Limb (tissue), 2 donors: ENCODE measurements around the gene VAPB.

ENCODE experiments used
- DNase-seq, 2 donors: peaks; one replicate each; pipeline ENCODE4 v3.0.0-alpha.2; 2016; ENCODE audit errors: extremely low spot score in 2 of 2

VAPB gene

DNA sequence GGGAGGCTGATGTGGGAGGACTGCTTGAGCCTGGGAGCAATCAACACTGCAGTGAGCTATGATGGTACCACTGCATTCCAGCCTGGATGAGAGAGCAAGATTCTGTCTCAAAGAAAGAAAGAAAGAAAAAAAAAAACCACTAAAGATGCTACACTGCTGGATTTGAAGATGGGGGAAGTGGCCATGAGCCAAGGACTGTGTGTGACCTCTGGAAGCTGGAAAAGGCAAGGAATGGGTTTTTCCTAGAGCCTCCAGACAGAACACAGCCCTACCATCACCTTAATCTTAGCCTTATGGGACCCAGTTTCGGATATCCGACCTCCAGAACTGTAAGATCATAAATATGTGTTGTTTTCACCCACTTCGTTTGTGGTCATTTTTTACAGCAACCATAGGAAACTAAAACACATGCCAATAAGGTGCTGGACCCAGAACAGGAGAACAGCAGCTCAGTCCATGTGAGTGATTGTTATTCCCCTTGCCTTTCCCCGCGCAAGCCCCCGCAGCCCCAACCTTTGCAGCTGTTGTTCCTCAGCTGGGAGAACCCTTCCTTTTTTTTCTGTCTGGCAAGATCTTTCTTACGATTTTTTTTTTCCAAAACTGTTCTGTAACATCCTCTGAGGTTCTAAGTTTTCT is 11.1 kb upstream of the VAPB start:
- DNase-seq, result no peak

DNA sequence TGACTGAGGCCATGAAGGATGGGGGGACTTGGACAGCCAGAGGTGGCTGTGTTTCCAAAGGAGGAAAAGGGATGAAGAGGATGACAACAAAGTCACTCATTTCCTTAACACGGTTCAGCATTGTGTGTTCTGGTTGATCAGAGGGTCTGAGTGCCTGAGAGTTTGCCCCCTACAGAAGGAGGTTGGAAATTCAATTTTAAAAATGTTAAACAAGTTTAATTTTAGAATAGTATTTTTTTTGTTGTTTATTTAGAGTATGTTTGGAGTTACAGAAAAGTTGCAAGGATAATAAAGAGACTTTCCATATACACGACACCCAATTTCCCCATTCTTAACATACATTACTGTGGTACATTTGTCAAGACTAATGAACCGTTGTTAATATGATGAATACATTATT is 10.3 kb upstream of the VAPB start:
- no peak for DNase-seq

DNA sequence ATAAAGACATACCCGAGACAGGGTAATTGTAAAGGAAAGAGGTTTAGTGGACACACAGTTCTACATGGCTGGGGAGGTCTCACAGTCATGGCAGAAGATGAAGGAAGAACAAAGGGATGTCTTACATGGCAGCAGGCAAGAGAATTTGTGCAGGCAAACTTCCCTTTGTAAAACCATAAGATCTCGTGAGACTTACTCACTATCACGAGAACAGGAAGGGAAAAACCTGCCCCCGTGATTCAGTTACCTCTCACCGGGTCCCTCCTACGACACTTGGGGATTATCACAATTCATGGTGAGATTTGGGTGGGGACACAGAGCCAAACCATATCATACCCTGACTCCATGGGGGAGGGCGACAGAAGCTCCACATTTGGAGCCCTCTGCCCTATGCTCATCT is 7.4 kb upstream of the VAPB start:
- DNase-seq, result no peak

DNA sequence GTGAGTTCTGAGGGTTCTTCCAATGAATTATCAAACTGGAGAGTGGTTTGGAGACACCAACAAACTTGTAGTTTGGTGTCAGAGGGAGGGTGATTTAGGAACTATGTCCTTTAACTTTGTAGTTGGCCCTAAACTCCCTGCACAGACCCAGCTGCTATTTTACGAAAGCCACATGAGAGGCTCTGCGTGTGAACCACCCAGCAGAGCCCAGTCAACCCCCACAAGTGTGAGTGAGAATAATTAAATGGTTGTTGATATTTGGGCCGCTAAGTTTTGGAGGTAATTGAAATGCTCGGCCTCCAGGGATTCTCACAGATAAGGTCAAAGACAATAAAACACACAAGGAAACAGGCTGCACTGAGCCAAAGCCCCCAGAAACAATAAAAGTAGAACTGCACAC is 6.9 kb upstream of the VAPB start:
- no peak for DNase-seq

DNA sequence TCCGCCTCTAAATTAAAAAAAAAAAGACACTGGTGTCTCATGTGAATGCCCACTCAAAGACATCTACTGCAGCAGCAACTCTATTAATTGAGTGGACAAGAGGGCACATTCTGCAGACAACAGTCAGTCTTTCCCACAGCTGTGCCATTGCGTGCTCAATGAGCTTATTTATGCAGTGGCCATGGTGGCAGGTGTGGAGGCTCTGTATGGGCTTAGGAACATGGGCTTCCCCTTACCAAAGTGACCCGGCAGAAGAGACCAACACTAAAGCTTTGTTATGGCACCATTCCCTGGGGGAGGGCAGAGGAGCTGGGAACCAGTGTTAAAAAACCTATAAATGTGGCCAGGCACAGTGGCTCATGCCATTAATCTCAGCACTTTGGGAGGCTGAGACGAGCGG is 4.2 kb upstream of the VAPB start:
- DNase-seq, result no peak

DNA sequence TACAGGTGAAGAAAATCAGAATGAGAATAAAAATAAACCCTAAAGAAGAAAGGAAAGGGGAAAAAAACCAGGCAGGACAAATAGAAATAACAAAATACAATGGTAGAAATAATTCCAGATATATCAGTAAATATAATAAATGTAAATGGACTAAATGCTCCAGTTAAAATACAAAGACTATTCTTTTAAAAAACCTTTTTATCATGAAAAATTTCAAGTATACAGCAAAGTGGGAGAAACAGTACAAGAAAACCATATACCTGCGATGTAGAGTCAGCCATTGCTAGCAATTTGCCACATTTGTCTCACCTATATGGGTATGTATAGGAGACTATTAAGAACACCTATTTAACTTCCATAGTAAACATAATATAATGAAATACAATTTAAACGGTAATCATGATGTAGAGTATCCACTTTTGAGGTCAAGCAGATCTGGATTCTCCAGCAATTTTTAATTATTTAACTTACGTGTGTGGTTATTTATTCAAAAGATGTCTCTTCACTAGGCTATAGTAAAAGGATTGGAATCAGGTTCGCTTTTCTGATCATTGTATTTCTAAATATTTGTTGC is 914 bp upstream of the VAPB start:
- DNase-seq, result no peak

DNA sequence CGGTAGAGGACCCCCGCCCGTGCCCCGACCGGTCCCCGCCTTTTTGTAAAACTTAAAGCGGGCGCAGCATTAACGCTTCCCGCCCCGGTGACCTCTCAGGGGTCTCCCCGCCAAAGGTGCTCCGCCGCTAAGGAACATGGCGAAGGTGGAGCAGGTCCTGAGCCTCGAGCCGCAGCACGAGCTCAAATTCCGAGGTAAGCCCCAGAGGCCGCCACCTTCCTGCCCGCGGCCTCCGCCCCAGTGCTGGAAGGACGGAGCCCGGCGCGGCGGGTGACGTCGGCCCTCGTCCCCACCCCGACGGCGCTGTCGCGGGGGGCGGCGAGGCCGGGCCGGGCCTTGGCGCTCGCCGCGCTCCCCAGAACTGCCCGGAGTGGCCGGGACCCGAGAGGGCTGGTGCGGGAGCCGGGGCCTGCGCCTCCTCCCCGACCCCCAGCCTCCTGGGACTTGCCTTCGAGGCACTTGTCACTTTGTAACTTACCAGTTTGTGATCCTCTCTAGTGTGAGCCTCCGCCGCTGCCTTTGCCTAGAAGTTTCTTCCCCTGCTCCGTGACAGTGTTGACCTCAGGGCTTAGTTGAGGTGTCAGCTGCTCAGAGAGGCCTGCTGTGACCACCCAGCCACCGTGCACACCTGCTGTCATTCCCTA is 417 bp downstream of the VAPB start:
- no peak for DNase-seq

DNA sequence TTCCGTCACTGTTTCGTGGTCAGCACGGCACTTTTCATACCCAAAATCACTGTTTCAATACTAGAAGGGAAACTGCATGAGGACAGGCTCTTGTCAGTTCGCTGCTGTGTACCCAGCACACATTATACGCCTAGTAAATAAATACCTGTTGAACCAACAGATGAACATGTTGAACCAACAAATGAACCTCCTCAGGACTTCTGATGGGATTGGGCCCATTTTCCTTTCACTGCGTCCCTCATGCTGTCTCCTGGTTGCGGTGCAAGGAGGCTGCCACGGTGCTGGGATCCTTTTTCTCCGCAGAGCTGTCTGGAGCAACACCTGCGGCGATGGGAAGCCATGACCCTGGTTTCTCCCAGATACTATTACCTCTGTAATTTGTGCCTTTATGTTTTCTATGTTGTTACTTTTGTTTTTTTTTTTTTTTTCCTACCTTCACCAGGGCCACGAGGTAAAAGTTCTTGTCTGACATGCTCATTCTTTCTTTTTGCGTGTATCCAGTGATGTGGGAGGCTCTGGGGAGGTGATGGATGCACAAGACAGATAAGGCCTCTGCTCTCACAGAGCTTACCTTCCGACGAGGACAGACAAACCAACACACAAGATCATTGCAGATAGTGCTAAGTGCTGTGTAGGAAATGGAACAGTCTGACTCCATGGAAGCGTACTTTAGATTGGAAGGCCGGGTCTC is 1.1 kb downstream of the VAPB start:
- no peak for DNase-seq

DNA sequence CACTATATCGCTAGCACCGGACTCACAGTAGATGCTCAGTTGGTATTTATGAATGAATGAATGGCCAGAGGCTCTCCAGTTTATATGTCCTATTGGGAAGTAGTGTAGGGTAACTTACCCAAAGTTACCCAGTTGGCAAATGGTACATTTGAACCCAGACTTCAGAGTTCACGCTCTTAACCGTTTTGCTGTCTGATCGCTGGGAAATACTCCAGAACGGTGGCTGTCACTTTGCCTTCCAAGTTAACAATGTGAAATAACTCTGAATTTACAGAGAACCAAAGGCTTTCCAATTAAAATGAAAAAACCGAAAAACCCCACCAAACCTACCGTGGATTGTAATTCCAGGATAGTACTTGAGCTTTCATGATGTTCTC is 1.6 kb downstream of the VAPB start:
- DNase-seq, result no peak

DNA sequence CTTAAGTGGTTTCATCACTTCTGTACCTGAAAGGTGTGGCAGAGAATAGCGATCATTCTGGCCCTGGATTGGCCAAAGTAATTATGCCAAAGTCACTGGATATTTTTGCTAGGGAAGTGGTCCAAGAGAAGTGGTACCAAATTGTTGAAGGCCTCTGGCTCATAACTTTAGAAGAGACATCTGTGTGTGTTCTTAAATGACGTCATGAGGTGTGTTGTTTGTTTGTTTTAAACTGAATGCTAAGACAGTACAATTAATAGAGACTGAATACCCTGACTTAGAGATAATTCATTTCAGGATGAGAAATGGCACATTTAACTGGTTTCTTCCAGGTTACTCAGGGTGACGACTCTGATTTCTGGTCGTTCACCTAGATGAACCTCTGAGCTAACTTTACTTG is 3.3 kb downstream of the VAPB start:
- DNase-seq, result no peak

DNA sequence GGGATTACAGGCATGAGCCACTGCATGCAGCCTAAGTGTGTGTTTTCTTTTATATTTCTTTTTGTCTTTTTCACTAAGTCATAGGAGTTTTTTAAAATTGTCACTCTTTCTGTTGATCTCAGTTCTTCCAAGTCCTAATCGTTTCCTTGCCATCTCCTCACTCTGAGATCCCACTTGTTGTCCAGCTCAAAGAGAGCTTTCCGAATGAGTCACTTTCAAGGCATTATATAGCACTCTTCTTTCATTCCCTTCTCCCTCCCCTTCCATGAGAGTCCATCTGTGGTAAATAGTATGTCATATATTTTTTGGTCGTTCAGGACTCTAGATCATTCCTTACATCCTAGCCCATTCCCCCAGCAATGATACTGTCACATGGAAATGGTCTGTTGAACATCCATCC is 4.3 kb downstream of the VAPB start:
- no peak for DNase-seq

DNA sequence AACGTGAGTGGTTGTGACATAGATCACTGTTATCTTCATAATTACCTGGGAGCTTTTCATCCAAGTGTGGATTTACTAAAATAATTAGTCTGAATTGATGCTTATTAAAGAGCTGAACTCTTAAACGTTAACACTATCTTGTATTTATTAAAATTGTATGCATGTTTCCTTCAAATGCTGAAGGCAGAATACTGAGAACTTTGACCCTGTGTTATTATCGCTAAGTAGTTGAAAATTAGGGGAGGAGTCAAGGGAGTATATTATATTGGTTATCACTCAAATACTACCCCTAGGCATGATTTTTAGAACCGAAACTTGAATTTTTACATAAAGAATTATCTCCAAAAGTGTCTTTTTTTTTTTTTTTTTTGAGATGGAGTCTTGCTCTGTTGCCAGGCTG is 5.8 kb downstream of the VAPB start:
- no peak for DNase-seq

DNA sequence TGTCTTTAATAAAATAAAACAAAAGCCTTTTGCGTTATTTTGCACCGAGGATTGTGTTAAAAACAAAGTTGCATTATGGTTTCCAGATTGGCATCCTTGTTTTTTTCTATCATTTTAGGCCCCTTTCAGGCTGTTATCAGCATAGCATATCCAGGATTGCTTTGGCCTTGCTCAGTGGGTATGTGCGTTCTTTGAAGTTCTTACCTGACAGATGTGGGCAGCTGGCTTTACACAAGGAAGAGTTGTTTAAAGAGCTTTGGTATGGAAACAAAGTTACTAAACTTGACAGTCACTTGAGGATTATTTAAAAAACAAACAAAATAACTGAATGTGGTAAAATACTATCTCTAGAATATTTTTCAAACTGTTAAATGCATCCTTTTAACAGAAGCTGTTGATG is 6.6 kb downstream of the VAPB start:
- DNase-seq, result no peak

DNA sequence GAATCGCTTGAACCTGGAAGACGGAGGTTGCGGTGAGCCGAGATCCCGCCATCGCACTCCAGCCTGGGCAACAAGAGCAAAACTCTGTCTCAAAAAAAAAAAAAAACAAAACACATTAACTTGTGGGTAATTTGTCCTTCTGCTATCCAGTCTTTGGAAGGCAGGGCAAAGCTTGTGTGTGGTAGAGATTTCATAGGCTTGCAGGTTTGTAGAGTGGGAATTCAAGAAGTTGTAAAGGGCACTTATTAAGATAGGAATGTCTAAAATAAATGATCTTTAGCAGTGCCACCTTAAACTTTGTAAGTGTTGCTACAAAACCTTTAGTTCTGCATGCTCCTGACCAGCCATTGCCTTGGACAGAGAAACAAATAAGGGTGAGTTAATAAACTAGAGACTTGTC is 8.4 kb downstream of the VAPB start:
- no peak for DNase-seq

DNA sequence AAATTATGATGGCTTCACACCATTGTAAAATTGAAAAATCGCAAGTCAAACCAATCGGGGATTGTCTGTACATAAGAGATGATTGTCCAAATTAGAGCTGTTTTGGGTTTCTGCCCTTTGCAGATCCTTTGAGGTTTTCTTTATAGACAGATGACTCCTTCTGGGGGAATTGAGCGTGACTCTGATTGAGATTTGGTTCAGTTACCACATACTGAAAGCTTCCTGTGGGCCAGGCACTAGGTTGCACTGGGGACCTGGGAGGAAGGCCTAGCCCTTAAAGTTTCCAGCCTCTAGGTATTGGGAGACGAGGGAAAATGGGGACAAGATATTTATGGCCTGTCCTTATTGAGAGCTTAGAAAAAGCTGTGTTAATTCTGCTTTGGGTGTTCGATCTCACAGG is 9.2 kb downstream of the VAPB start:
- no peak for DNase-seq

DNA sequence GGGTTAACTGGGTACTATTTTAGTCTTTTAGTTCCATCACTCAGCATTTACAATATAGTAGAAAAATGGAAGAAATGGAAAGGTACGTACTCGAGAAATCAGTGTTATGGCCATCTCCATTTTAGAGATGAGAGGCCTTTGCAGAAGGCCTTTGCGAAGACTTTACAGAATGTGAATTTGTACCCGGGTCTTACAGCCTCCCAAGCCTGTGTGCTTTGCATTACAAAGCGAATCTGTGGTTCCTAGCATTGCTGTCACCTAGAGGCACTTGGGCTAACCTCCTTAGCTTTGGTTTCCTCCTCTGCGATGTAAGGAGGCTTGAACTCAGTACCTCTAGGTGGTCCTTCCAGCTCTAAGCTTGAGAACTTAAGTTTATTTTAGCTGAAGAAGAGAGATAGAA is 10.9 kb downstream of the VAPB start:
- no peak for DNase-seq

DNA sequence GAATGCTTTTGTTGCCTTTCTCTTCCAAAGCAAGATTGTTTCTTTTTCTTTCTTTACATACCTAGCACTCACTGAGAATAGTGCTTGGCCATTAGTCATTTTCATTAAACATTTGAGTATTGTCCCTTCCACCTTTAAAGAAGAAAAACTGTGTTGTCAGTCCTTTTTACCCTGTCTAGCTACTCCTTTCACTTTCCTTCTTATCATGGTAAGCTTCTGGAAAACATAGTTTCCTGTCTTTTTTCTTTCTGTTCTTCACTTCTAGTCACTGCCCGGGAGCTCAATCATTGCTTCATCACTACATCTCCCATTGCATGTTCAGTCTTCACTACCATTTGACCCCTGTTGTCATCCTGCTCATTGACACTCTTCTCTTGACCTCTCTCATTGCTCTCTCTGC is 12.1 kb downstream of the VAPB start:
- DNase-seq, result no peak

DNA sequence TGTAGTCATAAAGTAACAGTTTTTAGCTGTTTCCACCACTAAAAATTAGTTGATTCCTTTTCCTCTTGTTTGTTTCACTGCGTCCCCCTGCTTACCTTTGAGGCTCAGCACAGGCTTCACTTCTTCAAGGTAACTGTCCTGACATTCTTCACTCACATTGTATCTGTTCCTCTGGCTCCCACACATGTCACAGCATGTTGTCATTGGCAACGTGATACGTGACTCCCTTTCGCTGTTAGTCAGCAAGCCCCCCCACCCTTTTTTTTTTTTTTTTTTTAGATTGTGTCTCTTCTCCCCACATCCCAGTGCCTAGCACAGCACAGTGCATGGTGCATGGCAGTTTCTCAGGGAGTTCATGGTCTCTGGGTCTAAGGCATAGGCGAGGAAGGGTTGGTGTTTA is 13.3 kb downstream of the VAPB start:
- no peak for DNase-seq

DNA sequence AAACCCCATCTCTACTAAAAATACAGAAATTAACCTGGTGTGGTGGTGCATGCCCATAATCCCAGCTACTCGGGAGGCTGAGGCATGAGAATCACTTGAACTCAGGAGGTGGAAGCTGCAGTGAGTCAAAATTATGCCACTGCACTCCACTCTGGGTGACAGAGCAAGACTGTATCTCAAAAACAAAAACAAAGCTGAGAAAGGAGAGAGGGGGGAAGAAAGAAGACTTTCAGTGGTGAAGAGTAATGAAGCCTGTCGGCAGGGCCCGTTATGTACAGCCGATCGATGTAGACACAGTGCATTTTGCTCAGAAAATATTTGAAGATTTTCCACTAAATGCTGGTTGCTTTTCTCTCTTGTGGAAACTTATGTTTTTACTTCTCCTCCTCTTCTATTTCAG is 13.8 kb downstream of the VAPB start:
- no peak for DNase-seq

DNA sequence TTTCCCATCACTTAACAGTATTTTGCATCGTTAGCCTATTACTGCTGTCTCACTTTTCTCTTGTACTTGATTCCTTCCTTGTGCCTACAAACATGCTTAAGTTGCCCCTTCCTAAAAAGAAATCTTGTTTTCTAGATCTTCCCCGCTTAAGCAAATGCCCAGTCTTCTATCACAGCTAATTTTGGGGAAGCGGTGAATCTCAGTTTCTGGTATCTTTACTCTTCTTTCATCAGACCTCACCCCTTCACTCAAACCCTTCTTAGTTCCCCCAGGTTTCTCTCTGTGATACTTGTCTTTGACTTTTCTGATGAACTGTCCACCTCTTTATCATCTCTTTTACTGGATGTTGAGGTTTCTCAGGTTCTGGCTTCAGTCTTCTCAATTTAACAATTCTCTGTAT is 14.2 kb downstream of the VAPB start:
- DNase-seq, result no peak

DNA sequence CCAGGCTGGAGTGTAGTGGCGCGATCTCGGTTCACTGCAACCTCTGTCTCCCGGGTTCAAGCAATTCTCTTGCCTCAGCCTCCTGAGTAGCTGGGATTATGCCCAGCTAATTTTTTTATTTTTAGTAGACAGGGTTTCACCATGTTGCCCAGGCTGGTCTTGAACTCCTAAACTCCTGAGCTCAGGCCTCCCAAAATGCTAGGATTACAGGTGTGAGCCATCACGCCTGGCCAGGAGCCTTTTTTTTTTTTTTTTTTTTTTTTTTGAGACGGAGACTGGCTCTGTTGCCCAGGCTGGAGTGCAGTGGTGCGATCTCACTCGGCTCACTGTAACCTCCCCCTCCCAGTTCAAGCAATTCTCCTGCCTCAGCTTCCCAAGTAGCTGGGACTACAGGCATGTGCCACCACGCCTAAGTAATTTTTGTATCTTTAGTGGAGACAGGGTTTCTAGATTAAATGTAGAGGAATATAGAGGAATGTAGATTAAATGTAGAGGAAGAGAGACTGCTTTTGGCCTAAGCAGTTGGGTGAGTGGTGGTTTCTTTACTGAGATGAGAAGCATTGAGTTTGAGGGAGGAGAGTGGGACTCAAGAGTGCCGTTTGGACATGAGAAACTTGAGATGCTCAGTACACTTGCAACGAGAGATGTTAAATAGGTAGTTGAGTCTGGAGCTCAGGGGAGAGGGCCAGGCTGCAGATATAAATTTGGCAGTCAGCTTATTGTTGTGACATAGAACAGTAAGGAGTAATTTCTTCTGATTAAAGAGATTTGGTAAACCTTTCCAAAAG is 16.7 kb downstream of the VAPB start:
- no peak for DNase-seq

DNA sequence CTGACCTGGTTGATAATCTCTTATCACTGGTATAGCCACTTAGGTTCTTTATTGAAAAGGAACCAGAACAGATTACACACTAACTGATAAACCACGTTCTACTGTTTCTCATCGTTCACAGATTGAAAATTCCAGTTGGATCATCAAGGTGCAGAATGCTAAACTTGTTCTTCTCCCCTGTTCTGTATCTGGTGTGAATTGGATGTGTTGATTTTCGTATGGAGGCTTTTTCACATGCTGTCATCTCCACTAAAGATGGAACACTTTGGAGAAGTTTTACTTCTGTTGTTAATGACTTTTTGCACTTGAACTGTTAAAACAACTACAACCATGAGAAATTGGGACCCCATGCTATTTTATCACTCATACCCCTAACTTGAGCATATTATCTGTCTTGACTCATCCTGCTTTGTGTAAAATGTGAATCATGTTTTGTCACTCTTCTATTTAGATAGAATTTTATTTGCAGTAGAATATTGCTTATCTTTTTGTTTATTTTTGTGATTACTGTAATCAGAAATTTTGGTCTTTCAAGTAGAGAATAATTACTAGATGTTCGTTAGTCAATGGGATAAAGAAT is 17.5 kb downstream of the VAPB start:
- DNase-seq, result no peak
